Measurements from ENCODE around the gene ARHGAP25. TPM values are rescaled to one million over a fixed set of nuclear protein-coding genes. Genes with fewer than 3 reads are reported as not detected.

ARHGAP25 gene
- total RNA-seq, 4 donors from 2014 or later = 3.7 to 9.3 (median 5.4) TPM

DNA sequence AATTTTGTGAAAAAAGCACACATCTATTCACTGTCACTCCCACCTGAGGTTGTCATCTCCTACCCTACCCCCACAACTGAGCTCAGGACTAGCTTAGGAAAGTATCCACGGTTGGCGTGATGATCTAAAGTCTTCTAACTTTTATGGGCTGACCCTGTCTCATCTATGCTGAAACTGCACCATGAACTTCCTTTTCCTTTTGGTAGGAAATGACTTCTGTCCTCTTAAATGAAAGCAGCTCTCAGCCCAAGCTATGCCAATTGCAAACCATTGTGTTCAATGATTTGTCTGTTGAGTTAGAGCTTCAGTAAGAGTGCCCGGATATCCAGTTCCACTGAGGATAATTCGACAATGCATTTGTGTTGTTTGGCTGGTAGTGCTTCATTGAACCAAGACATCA lies 52.7 kb downstream of the ARHGAP25 start:
- no peaks in the 10 kb centered on the region for H3K27me3 ChIP-seq
- no peak overlapping the region for H3K27ac ChIP-seq (replicated peaks in 1 of 4)
- H3K4me1 ChIP-seq = peaks cover 0 to 5% (median 0%) of the 10 kb centered on the region in 4 donors
- no peak for DNase-seq (ENCODE audit: extremely low spot score)
- 81% methylated on average over 4 of the region's 4 CpGs for WGBS
- H3K4me3 ChIP-seq = no peak overlapping the region
- TF ChIP-seq, protein P1, sequence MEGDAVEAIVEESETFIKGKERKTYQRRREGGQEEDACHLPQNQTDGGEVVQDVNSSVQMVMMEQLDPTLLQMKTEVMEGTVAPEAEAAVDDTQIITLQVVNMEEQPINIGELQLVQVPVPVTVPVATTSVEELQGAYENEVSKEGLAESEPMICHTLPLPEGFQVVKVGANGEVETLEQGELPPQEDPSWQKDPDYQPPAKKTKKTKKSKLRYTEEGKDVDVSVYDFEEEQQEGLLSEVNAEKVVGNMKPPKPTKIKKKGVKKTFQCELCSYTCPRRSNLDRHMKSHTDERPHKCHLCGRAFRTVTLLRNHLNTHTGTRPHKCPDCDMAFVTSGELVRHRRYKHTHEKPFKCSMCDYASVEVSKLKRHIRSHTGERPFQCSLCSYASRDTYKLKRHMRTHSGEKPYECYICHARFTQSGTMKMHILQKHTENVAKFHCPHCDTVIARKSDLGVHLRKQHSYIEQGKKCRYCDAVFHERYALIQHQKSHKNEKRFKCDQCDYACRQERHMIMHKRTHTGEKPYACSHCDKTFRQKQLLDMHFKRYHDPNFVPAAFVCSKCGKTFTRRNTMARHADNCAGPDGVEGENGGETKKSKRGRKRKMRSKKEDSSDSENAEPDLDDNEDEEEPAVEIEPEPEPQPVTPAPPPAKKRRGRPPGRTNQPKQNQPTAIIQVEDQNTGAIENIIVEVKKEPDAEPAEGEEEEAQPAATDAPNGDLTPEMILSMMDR (IDR thresholded peaks at IDR 0.05) = no peak
- TF ChIP-seq EP300 (IDR thresholded peaks at IDR 0.05) = no peak
- no peak for TF ChIP-seq POLR2AphosphoS5 (IDR thresholded peaks at IDR 0.05)
- peaks cover 0 to 45% (median 7%) of the 10 kb centered on the region in 4 donors for H3K36me3 ChIP-seq
- intact Hi-C loops (cut with DNase I) = no loop called here
- H3K9me3 ChIP-seq = no peaks in the 10 kb centered on the region

DNA sequence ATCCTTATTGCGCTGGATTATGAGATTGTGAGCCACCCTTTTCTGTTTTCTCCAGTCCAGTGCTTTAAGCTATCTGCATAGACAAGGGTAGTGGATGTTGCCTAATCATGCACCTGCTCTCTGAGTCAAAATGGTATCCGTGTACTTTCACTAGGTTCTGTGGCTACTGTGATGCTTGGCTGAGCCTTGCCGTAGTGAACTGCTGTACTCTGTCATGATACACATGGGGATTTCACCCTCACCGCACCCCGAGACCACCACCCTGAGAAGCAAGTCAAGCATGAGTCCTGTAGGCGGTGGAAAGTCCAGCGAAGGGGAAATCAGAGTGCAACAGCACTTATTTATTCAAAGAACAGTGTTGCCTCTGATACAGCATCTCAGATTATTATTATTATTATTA lies 55.0 kb downstream of the ARHGAP25 start:
- intact Hi-C loops (cut with DNase I) = no loop called here
- H3K27me3 ChIP-seq = no peaks in the 10 kb centered on the region
- DNase-seq (ENCODE audit: extremely low spot score) = peak; percentile 55
- no peak overlapping the region for H3K27ac ChIP-seq (replicated peaks in 1 of 4)
- H3K4me1 ChIP-seq = peaks cover 0 to 5% (median 0%) of the 10 kb centered on the region in 4 donors
- TF ChIP-seq POLR2AphosphoS5 (IDR thresholded peaks at IDR 0.05) = no peak
- TF ChIP-seq, protein P1 (IDR thresholded peaks at IDR 0.05) = no peak
- no peak for TF ChIP-seq EP300 (IDR thresholded peaks at IDR 0.05)
- H3K9me3 ChIP-seq = no peaks in the 10 kb centered on the region
- H3K36me3 ChIP-seq = peaks cover 0 to 37% (median 7%) of the 10 kb centered on the region in 4 donors
- no peak overlapping the region for H3K4me3 ChIP-seq
- 89% methylated on average over 7 of the region's 7 CpGs for WGBS

DNA sequence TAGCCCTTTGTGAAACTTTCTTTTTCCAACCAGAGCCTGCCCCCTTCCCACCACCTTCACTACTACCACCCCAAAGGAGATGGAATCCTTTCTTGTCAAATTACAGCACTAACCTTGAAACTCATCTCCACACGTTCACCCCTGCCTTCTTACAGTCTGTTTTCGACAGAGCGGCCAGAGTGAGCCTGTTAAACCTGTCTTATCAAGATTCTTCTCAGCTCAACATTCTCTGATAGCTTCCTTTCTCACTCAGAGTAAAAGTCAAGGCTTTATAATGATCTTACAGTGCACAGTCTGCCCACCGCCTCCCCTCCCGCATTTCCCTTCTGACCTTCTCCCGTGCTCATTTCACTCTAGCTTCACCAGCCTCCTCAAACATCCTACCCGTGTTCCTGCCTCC lies 56.0 kb downstream of the ARHGAP25 start:
- Histone ChIP-seq H3K27ac (replicated peaks in 1 of 4) (no peak overlapping the region), H3K27me3 (no peaks in the 10 kb centered on the region), H3K4me3 (no peak overlapping the region), H3K36me3 (peaks cover 0 to 37% (median 7%) of the 10 kb centered on the region in 4 donors), H3K9me3 (no peaks in the 10 kb centered on the region), H3K4me1 (no peaks in the 10 kb centered on the region)
- DNase-seq (ENCODE audit: extremely low spot score) = no peak
- TF ChIP-seq POLR2AphosphoS5 (IDR thresholded peaks at IDR 0.05) (no peak), POLR2A (IDR thresholded peaks at IDR 0.05; ENCODE audit: low read depth) (no peak), EP300 (IDR thresholded peaks at IDR 0.05) (no peak)
- TF ChIP-seq, protein P1 (IDR thresholded peaks at IDR 0.05) = no peak
- intact Hi-C loops (cut with DNase I) = no loop called here
- 84% methylated on average over 6 of the region's 7 CpGs for WGBS

DNA sequence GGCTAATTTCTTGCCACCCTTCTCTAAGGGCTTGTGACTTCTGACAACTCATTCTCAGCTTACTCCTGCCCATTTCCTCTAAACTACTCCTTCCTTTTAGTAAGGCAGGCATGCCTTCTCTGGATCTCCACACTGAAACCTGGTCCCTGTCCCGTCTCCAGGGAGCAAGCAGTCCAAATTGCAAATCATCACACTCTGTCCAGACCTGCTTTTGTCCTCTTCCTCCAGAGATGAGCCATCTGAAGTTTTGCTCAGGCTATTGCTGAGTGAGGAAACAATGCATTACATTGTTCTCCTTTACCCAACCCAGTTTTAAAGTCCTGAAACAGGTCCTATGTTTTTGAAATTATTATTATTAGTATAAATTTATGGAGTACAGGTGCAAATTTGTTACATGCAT lies 57.3 kb downstream of the ARHGAP25 start:
- no peak for DNase-seq (ENCODE audit: extremely low spot score)
- no peak overlapping the region for H3K4me3 ChIP-seq
- no peaks in the 10 kb centered on the region for H3K9me3 ChIP-seq
- no peak overlapping the region for H3K27ac ChIP-seq (replicated peaks in 1 of 4)
- peaks cover 0 to 33% (median 7%) of the 10 kb centered on the region in 4 donors for H3K36me3 ChIP-seq
- H3K27me3 ChIP-seq = no peaks in the 10 kb centered on the region
- WGBS = 86% methylated on average over 1 of the region's 1 CpG
- TF ChIP-seq EP300 (IDR thresholded peaks at IDR 0.05) = no peak
- TF ChIP-seq, protein P1 (IDR thresholded peaks at IDR 0.05) = no peak
- TF ChIP-seq POLR2A (IDR thresholded peaks at IDR 0.05; ENCODE audit: low read depth) = no peak
- TF ChIP-seq POLR2AphosphoS5 (IDR thresholded peaks at IDR 0.05) = no peak
- H3K4me1 ChIP-seq = peaks cover 0 to 4% (median 0%) of the 10 kb centered on the region in 4 donors
- intact Hi-C loops (cut with DNase I) = no loop called here

DNA sequence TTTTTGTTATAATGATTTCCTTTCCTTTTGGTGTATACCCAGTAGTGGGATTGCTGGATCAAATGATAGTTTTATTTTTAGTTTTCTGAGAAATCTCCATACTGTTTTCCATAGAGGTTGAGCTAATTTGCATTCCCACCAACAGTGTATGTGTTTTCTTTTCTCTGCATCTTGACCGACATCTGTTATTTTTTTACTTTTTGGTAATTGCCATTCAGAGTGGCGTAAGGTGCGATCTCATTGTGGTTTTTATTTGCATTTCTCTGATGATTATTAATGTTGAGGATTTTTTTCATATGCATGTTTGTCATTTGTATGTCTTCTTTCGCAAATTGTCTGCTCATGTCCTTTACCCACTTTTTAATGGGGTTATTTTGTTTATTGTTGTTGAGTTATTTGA lies 58.1 kb downstream of the ARHGAP25 start:
- TF ChIP-seq, protein P1 (IDR thresholded peaks at IDR 0.05) = no peak
- TF ChIP-seq POLR2AphosphoS5 (IDR thresholded peaks at IDR 0.05) (no peak), EP300 (IDR thresholded peaks at IDR 0.05) (no peak), POLR2A (IDR thresholded peaks at IDR 0.05; ENCODE audit: low read depth) (no peak)
- WGBS = 92% methylated on average over 4 of the region's 4 CpGs
- H3K27ac ChIP-seq (replicated peaks in 1 of 4) = no peak overlapping the region
- H3K4me1 ChIP-seq = peaks cover 0 to 4% (median 0%) of the 10 kb centered on the region in 4 donors
- intact Hi-C loops (cut with DNase I) = no loop called here
- no peaks in the 10 kb centered on the region for H3K27me3 ChIP-seq
- H3K9me3 ChIP-seq = no peaks in the 10 kb centered on the region
- H3K4me3 ChIP-seq = no peak overlapping the region
- no peak for DNase-seq (ENCODE audit: extremely low spot score)
- H3K36me3 ChIP-seq = peaks cover 0 to 27% (median 7%) of the 10 kb centered on the region in 4 donors

Data from esophagus muscularis mucosa (tissue), 4 donors.